ENCODE measurements around the gene TK2. TPM values are rescaled to one million over a fixed set of nuclear protein-coding genes. Genes with fewer than 3 reads are reported as not detected.
"Not testable (repeated sequence)": the region's sequence is repeated elsewhere in the genome, so short reads cannot be mapped to it uniquely, and the experiment has no call there.

TK2 gene
- total and polyA plus RNA-seq, 11 donors, result 9.4 to 29.4 (median 17.3) TPM

GRCh38 chr16:66515596-66516508 lies 34.1 kb downstream of the TK2 start:
- 43 to 59% (median 53%) methylated on average over 9 to 12 of the region's 12 CpGs for WGBS, 4 donors
- Histone ChIP-seq H3K9me3 (no peaks in the 10 kb centered on the region), H3K4me3 (peak overlapping the region in 3 of 12 donors; percentile 6 to 21 (median 20)), H3K27me3 (no peaks in the 10 kb centered on the region), H3K27ac (peak overlapping the region; percentile 74 to 100 (median 96)), H3K4me1 (peaks cover 21 to 87% (median 67%) of the 10 kb centered on the region in 12 donors), H3K36me3 (peaks cover 0 to 28% (median 5%) of the 10 kb centered on the region in 9 donors)
- peak in 2 of 4 donors; percentile 1 to 3 for ATAC-seq
- DNase-seq, result no peak
- TF ChIP-seq, protein P1, sequence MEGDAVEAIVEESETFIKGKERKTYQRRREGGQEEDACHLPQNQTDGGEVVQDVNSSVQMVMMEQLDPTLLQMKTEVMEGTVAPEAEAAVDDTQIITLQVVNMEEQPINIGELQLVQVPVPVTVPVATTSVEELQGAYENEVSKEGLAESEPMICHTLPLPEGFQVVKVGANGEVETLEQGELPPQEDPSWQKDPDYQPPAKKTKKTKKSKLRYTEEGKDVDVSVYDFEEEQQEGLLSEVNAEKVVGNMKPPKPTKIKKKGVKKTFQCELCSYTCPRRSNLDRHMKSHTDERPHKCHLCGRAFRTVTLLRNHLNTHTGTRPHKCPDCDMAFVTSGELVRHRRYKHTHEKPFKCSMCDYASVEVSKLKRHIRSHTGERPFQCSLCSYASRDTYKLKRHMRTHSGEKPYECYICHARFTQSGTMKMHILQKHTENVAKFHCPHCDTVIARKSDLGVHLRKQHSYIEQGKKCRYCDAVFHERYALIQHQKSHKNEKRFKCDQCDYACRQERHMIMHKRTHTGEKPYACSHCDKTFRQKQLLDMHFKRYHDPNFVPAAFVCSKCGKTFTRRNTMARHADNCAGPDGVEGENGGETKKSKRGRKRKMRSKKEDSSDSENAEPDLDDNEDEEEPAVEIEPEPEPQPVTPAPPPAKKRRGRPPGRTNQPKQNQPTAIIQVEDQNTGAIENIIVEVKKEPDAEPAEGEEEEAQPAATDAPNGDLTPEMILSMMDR (IDR thresholded peaks at IDR 0.05), result peak in 11 of 12 donors; percentile 15 to 44 (median 32)
- TF ChIP-seq POLR2A (IDR thresholded peaks at IDR 0.05), result no peak
- intact Hi-C loops (cut with DNase I), result loop anchor here in 5 of 10 donors (2.0 to 5.0 kb wide), 5 partner anchors 33 to 91 kb away; partner anchors contain the start of genes CKLF (in 2 of the 5) and TK2 (in 2 of the 5)

- not testable (repeated sequence) for ATAC-seq, H3K9me3 ChIP-seq, H3K27me3 ChIP-seq, DNase-seq, H3K4me3 ChIP-seq
- WGBS, 4 donors, result 90 to 96% (median 92%) methylated on average over 7 to 10 of the region's 10 CpGs
- H3K36me3 ChIP-seq, result peaks cover 0 to 32% (median 5%) of the 10 kb centered on the region in 9 donors
- peak overlapping the region in 10 of 12 donors; percentile 74 to 100 (median 96) for H3K27ac ChIP-seq
- intact Hi-C loops (cut with DNase I), result loop anchor here in 3 of 10 donors (5.0 kb wide), 2 partner anchors 37 to 92 kb away; partner anchors contain the start of genes CKLF (in 2 of the 3) and TK2 (in 2 of the 3)
- peaks cover 21 to 86% (median 70%) of the 10 kb centered on the region in 12 donors for H3K4me1 ChIP-seq
Measured at GRCh38 chr16:66514980-66515595, 34.8 kb downstream of the TK2 start.

- ATAC-seq, H3K4me3 ChIP-seq, H3K27me3 ChIP-seq, H3K27ac ChIP-seq, H3K9me3 ChIP-seq, DNase-seq: not testable (repeated sequence)
- 95 to 100% (median 98%) methylated on average over 7 to 13 of the region's 17 CpGs for WGBS, 4 donors
- Histone ChIP-seq H3K4me1 (peaks cover 21 to 79% (median 63%) of the 10 kb centered on the region in 12 donors), H3K36me3 (peaks cover 0 to 32% (median 5%) of the 10 kb centered on the region in 9 donors)
- intact Hi-C loops (cut with DNase I), result loop anchor here in 1 of 10 donors (5.0 kb wide), 1 partner anchor 38 kb away; the partner anchor contains the start of genes CKLF and TK2
Measured at GRCh38 chr16:66514391-66514790, 35.5 kb downstream of the TK2 start.

- WGBS, 4 donors, result 82 to 89% (median 85%) methylated on average over 8 of the region's 8 CpGs
- intact Hi-C loops (cut with DNase I), result loop anchor here in 1 of 10 donors (5.0 kb wide), 1 partner anchor 39 kb away; the partner anchor contains the start of genes CKLF and TK2
- no peak for ATAC-seq
- TF ChIP-seq, protein P1 (IDR thresholded peaks at IDR 0.05), result no peak
- TF ChIP-seq POLR2A (IDR thresholded peaks at IDR 0.05), result no peak
- Histone ChIP-seq H3K4me1 (peaks cover 18 to 76% (median 59%) of the 10 kb centered on the region in 12 donors), H3K4me3 (no peak overlapping the region), H3K9me3 (no peaks in the 10 kb centered on the region), H3K27ac (peak overlapping the region in 9 of 12 donors; percentile 10 to 84 (median 63)), H3K36me3 (peaks cover 0 to 36% (median 5%) of the 10 kb centered on the region in 9 donors), H3K27me3 (no peaks in the 10 kb centered on the region)
- no peak for DNase-seq
Measured at GRCh38 chr16:66513111-66513723, 36.7 kb downstream of the TK2 start.

All from heart left ventricle (tissue), 16 donors.